Upper lobe of left lung (tissue), 4 donors: ENCODE data around the gene EDA2R.

Source experiments
- CTCF ChIP-seq, 6 experiments: fragments of 450-650 bp in 4 of 6; fragments of 200-600 bp in 2 of 6; sonication (generic) in 2 of 6; IDR thresholded peaks; one replicate each; pipeline ENCODE4 v1.5.1; 2016 to 2019; ENCODE audit warnings: antibody characterized with exemption in 6 of 6
- POLR2A ChIP-seq, 4 donors: fragments of 450-650 bp; IDR thresholded peaks; one replicate each; pipeline ENCODE4 v1.5.1; 2016 to 2017; ENCODE audit warnings: antibody characterized with exemption in 4 of 4, mild to moderate bottlenecking in 2 of 4

GRCh38 chrX:66633541-66633940 lies 5.3 kb downstream of the EDA2R start:
- TF ChIP-seq CTCF (IDR thresholded peaks at IDR 0.05) (no peak), POLR2A (IDR thresholded peaks at IDR 0.05) (no peak)
